GM10266 (cell line): ENCODE measurements around the gene KPNA1.

ENCODE experiments used
- DNase-seq: peaks from one replicate; pipeline ENCODE4 v3.0.0; 2012; ENCODE audit errors: extremely low spot score
- TF ChIP-seq, protein P1 (sequence below): IDR thresholded peaks from 2 replicates; pipeline ENCODE4 v1.5.1; 2012; ENCODE audit warnings: mild to moderate bottlenecking, low read depth; ENCODE audit not compliant: control insufficient read depth, insufficient read depth; ENCODE audit errors: missing control alignments

The KPNA1 gene

DNA sequence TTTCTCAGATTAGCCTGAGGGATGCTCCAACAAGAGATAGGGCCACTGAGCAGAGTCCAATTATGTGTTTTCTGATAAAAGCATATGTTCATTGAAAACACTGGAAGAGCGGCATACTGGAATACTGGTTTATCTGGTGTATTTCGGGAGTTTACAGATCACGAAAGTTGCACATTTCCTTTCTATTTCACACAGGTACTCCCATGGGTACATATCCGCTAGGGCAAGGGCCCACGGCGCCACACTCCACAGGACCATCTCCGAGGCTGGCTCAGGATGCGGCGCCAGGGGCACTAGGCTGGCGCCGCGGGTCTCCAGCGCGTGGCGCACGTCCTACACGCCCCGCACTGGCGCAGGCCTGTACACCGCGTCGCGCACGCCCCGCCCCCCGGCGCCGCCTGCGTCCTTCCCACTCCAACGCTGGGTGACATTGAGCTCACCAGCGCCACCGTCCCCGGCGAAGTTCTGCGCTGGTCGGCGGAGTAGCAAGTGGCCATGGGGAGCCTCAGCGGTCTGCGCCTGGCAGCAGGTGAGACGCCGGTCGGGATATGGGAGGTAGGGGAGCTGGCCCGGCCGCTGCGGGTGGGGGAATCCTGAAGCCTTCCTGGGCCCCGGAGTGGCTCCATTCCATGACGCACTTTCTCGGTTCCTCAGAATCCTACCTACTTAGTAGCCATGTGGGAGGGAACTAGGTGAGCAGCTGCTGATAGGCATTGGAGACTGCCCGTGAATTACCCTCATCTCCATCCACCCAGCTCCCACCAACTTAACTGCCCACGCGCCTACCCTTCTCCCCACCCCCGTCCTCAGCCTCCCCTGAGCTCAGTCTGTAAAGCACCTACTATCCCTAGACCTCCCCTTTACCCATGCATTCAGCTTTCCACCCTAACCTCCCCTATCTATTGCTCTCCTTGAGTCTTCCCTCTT lies 130.7 kb downstream of the KPNA1 start, which contains the start of gene FAM162A:
FAM162A (plus strand) TSS at position 412 of the 927 bp plus-strand sequence; CDS start at position 496, 84 bp downstream.
- peak; percentile 86 for DNase-seq
- TF ChIP-seq, protein P1, sequence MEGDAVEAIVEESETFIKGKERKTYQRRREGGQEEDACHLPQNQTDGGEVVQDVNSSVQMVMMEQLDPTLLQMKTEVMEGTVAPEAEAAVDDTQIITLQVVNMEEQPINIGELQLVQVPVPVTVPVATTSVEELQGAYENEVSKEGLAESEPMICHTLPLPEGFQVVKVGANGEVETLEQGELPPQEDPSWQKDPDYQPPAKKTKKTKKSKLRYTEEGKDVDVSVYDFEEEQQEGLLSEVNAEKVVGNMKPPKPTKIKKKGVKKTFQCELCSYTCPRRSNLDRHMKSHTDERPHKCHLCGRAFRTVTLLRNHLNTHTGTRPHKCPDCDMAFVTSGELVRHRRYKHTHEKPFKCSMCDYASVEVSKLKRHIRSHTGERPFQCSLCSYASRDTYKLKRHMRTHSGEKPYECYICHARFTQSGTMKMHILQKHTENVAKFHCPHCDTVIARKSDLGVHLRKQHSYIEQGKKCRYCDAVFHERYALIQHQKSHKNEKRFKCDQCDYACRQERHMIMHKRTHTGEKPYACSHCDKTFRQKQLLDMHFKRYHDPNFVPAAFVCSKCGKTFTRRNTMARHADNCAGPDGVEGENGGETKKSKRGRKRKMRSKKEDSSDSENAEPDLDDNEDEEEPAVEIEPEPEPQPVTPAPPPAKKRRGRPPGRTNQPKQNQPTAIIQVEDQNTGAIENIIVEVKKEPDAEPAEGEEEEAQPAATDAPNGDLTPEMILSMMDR = peak; percentile 81

DNA sequence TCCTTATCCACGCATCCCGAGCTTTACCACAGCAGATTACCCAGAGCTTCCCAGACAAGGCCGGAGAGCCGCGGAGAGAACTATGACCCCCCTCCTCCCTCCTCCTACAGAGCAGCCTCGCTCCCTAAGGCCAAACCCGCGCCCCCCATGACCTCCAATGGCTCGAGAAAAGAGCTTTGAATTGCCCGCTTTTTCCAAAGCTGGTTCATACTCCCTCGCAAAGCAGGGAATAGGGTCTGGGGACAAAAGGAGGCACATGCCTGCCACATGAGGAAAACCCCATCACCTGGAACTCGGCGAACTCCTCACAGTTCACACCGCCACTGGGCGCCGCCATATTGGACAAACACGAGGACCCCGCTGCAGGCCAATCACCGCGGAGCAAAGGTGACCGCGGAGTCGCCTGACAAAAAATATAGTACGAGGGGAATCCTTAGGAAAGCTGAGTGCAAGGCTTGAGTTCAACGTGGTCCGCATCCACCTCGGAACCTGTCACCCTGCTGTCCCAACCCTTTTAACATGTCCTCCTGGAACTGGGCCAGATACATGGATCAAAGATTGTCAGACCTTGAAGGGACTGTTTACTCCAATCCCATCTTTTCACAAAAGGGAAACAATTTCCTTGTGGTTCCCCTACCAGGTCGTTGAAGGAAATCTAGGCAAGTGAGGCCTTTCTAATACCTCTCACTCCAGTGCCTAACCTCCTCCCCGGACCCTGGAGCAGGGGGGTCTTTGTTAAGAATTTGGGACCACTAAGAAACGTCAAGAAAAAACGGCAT lies 131.7 kb downstream of the KPNA1 start, which contains the start of gene MIX23:
MIX23 (minus strand) TSS at position 344 of the 779 bp plus-strand sequence; CDS start at position 337, 7 bp downstream.
- DNase-seq = peak; percentile 87
- TF ChIP-seq, protein P1 = no peak

DNA sequence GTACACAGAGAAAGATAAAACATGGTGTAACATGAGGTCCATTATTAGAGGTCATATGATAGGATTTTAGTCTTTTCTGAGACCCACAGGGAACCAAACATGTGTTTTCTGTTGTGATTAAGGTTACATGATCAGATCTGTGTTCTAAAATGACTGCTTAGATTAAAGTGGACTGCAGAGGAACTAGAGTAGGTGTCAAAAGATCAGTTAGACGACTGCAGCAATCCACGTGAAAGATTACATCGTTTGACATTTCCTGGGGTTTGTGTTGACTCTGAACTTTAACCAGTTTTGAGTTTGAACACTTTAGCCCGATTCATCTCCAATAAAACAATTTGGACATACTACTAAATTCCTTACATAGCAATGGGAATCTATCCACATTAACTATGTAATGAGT lies 136.8 kb downstream of the KPNA1 start:
- no peak for DNase-seq
- TF ChIP-seq, protein P1 = no peak

DNA sequence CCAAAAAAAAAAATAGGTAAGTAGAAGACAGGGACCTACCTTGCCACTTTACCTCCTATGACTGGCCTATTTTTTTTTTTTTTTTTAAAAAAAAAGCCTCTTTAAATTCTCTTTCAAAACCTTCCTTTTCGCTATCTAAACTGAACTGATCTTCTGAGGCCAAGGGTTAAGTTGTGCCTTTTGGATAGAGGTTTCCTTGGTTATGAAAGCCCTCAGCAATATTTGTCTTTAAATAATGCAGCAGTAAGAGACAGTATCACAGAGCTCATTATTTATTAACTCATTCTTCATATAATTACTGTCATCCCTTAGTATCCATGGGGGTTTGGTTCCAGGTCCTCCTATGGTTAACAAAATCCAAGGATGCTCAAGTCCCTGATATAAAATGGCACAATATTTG lies 140.7 kb downstream of the KPNA1 start:
- TF ChIP-seq, protein P1 = no peak
- DNase-seq = no peak
